ENCODE data around the gene TRMT61A. TPM values are rescaled to one million over a fixed set of nuclear protein-coding genes. Genes with fewer than 3 reads are reported as not detected.

Gene TRMT61A
- total and polyA plus RNA-seq, 2 donors from 2014 or later, result 11.9 to 16.0 TPM

DNA sequence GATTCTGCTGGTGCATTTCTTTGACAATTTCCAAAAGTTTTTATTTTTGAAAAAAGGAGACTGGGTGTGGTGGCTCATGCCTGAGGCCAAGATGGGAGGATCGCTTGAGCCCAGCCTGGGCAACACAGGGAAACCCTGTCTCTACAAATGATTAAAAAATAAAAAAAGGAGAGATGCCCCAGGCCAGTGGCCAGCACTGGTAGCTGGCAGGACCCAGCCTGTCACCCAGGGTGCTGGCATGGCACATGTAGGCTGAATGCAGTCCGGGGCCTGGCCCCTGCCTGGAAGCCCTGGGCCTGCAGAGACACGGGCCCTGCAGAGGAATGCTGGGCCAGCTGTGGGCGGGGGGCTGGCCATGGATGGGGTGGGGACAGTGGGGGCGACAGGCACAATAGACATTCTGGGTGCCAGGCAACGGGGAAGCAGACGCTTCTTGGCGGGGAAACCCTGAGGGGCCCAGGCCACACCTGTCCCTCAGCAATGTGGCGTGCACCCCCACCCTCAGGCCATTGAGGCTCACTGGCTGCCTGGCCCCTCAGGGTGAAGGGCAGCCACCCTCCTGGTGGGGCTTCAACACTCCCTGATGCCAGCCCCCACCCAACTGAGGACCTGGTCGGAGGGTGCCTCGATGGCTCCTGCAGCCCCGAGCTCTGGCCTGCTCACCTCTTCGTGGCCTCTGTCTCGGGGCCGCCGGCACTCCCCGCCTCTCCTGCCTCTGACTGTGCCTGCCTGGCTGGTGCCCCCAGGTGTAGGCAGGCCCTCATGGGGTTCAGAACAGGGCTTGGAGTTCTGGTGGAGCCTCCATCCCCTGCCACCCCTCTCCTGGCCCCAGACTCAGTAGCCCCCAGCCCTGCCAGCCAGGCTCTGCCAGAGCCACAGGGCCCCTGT is 12.1 kb downstream of the TRMT61A start:
- Histone ChIP-seq H3K9me3 (ENCODE audit: control insufficient read depth in 2 of 3, insufficient read depth in 1 of 3, low read length in 3 of 3) (no peaks in the 10 kb centered on the region), H3K9ac (ENCODE audit: low read length in 3 of 3) (no peak overlapping the region), H3K4me3 (ENCODE audit: low read length in 3 of 3) (no peak overlapping the region), H3K27me3 (ENCODE audit: control insufficient read depth, insufficient read depth, low read length) (no peaks in the 10 kb centered on the region), H3K4me1 (ENCODE audit: control insufficient read depth in 2 of 3, insufficient read depth in 2 of 3, low read depth in 1 of 3, low read length in 3 of 3) (peaks cover 0 to 15% (median 0%) of the 10 kb centered on the region in 3 donors), H3K27ac (ENCODE audit: low read depth in 2 of 2, low read length in 2 of 2) (no peak overlapping the region), H3K36me3 (ENCODE audit: control insufficient read depth in 2 of 3, insufficient read depth in 3 of 3, low read length in 3 of 3) (no peaks in the 10 kb centered on the region)
- no peak for TF ChIP-seq CTCF (IDR thresholded peaks at IDR 0.05; ENCODE audit: borderline replicate concordance, extremely low read depth, insufficient read depth)
- FAIRE-seq, result no peak
- DNase-seq, result peak in 2 of 5 donors; percentile 1 to 78
- intact Hi-C loops (cut with DNase I), result no loop called here

- FAIRE-seq (no peak), DNase-seq (peak in 3 of 5 donors; percentile 47 to 72 (median 70))
- H3K27me3 ChIP-seq (ENCODE audit: control insufficient read depth, insufficient read depth, low read length), result no peaks in the 10 kb centered on the region
- H3K4me3 ChIP-seq (ENCODE audit: low read length in 3 of 3), result no peak overlapping the region
- H3K9ac ChIP-seq (ENCODE audit: low read length in 3 of 3), result no peak overlapping the region
- H3K9me3 ChIP-seq (ENCODE audit: control insufficient read depth in 2 of 3, insufficient read depth in 1 of 3, low read length in 3 of 3), result no peaks in the 10 kb centered on the region
- TF ChIP-seq CTCF (IDR thresholded peaks at IDR 0.05; ENCODE audit: borderline replicate concordance, extremely low read depth, insufficient read depth), result no peak
- H3K36me3 ChIP-seq (ENCODE audit: control insufficient read depth in 2 of 3, insufficient read depth in 3 of 3, low read length in 3 of 3), result no peaks in the 10 kb centered on the region
- peaks cover 0 to 15% (median 0%) of the 10 kb centered on the region in 3 donors for H3K4me1 ChIP-seq (ENCODE audit: control insufficient read depth in 2 of 3, insufficient read depth in 2 of 3, low read depth in 1 of 3, low read length in 3 of 3)
- intact Hi-C loops (cut with DNase I), result no loop called here
- H3K27ac ChIP-seq (ENCODE audit: low read depth in 2 of 2, low read length in 2 of 2), result no peak overlapping the region
Observed at GRCh38 chr14:103541709-103542604, 13.0 kb downstream of the TRMT61A start.

- H3K9ac ChIP-seq (ENCODE audit: low read length in 3 of 3), result no peak overlapping the region
- intact Hi-C loops (cut with DNase I), result no loop called here
Observed at GRCh38 chr14:103542605-103543088, 13.7 kb downstream of the TRMT61A start.

More at GRCh38 chr14:103542605-103543088, 13.7 kb downstream of the TRMT61A start:
- H3K27ac ChIP-seq (ENCODE audit: low read depth in 2 of 2, low read length in 2 of 2), result no peak overlapping the region
- no peak for TF ChIP-seq CTCF (IDR thresholded peaks at IDR 0.05; ENCODE audit: borderline replicate concordance, extremely low read depth, insufficient read depth)
- peak in 4 of 5 donors; percentile 65 to 87 (median 81) for DNase-seq
- no peak overlapping the region for H3K4me3 ChIP-seq (ENCODE audit: low read length in 3 of 3)
- H3K9me3 ChIP-seq (ENCODE audit: control insufficient read depth in 2 of 3, insufficient read depth in 1 of 3, low read length in 3 of 3), result no peaks in the 10 kb centered on the region
- no peaks in the 10 kb centered on the region for H3K36me3 ChIP-seq (ENCODE audit: control insufficient read depth in 2 of 3, insufficient read depth in 3 of 3, low read length in 3 of 3)
- no peak for FAIRE-seq
- H3K27me3 ChIP-seq (ENCODE audit: control insufficient read depth, insufficient read depth, low read length), result no peaks in the 10 kb centered on the region
- H3K4me1 ChIP-seq (ENCODE audit: control insufficient read depth in 2 of 3, insufficient read depth in 2 of 3, low read depth in 1 of 3, low read length in 3 of 3), result peaks cover 0 to 15% (median 0%) of the 10 kb centered on the region in 3 donors

Data from kidney (tissue), 14 donors.